SK-N-DZ (cell line): ENCODE data around the gene CACNA1B.
"Not testable (repeated sequence)": the region's sequence is repeated elsewhere in the genome, so short reads cannot be mapped to it uniquely, and the experiment has no call there.

Experiments
- DNase-seq: peaks from one replicate; pipeline ENCODE4 v3.0.0-alpha.2; 2015; ENCODE audit warnings: low spot score
- small RNA-seq, 2 experiments: library from RNA; depleted of rRNA; stranded (forward); fragments of <200 nt; gene quantifications; one replicate each; pipeline ENCODE3, GENCODE V24; 2014

Gene CACNA1B

GRCh38 chr9:138126858-138127584 is 249.4 kb downstream of the CACNA1B start:
- not testable (repeated sequence) for DNase-seq

GRCh38 chr9:138128027-138128426 is 250.4 kb downstream of the CACNA1B start:
- DNase-seq: not testable (repeated sequence)

- DNase-seq: not testable (repeated sequence)
These were observed 251.7 kb downstream of the CACNA1B start for GRCh38 chr9:138129318-138129717.

GRCh38 chr9:138132946-138133705 is 255.5 kb downstream of the CACNA1B start:
- not testable (repeated sequence) for DNase-seq

- DNase-seq: not testable (repeated sequence)
These were observed 257.0 kb downstream of the CACNA1B start for GRCh38 chr9:138134581-138134980.

GRCh38 chr9:138139096-138139495 is 261.5 kb downstream of the CACNA1B start:
- not testable (repeated sequence) for DNase-seq

GRCh38 chr9:138140980-138141379 is 263.4 kb downstream of the CACNA1B start:
- not testable (repeated sequence) for DNase-seq

- DNase-seq: not testable (repeated sequence)
These were observed 265.1 kb downstream of the CACNA1B start for GRCh38 chr9:138142528-138143244.

GRCh38 chr9:138143491-138143890 is 265.9 kb downstream of the CACNA1B start:
- DNase-seq: not testable (repeated sequence)

- not testable (repeated sequence) for DNase-seq
These were observed 270.0 kb downstream of the CACNA1B start for GRCh38 chr9:138147556-138147955.

- not testable (repeated sequence) for DNase-seq
These were observed 272.4 kb downstream of the CACNA1B start for GRCh38 chr9:138149672-138150656.

GRCh38 chr9:138155788-138156187 is 278.2 kb downstream of the CACNA1B start:
- not testable (repeated sequence) for DNase-seq

GRCh38 chr9:138166793-138167192 is 289.2 kb downstream of the CACNA1B start:
- not testable (repeated sequence) for DNase-seq

Small RNA genes lying within 50 kb of the gene (small RNA-seq; reads per million reads assigned to genes)
- gene AL591424.2 (0 reads per million in 2 experiments), gene MIR602 (0 reads per million in 2 experiments)
